IMR-90 (cell line): Measurements from ENCODE around the gene AHDC1. TPM values are rescaled to one million over a fixed set of nuclear protein-coding genes. Genes with fewer than 3 reads are reported as not detected.

Experiments
- ATAC-seq: fragments of 200-7000 bp; cut with Tn5 transposase; 2 replicates; pipeline ENCODE4 v1.9.1; 2020; ENCODE audit warnings: low read depth, mild to moderate bottlenecking, moderate library complexity
- BruUV-seq: library from RNA; stranded (reverse); fragments of 400-500 nt; replicated peaks from 2 replicates; lab custom pipeline; 2021; lab: Mats Ljungman, UMichigan
- CTCF ChIA-PET: fragments of 300-600 bp; formaldehyde crosslinking; extraction: SDS; loops from one replicate; lab custom pipeline; 2021; ENCODE audit warnings: antibody characterized with exemption; lab: Yijun Ruan, JAX
- POLR2A ChIA-PET: fragments of 300-600 bp; sonication (Branson Sonifier 250); formaldehyde crosslinking; loops from one replicate; lab custom pipeline; 2022; ENCODE audit warnings: antibody characterized with exemption; ENCODE audit not compliant: unreplicated experiment; lab: Charles Lee
- DNase-seq: peaks from one replicate; pipeline ENCODE4 v3.0.0; 2013
- H2AFZ ChIP-seq: replicated peaks from 2 replicates; pipeline ENCODE3; 2013; ENCODE audit warnings: low read length, mild to moderate bottlenecking; ENCODE audit not compliant: poor library complexity
- H2AK5ac ChIP-seq: 2 replicates; pipeline ENCODE4 v1.6.1; 2013; ENCODE audit warnings: low read depth, low read length, inconsistent platforms
- H2AK9ac ChIP-seq: replicated peaks from 2 replicates; pipeline ENCODE3; 2013; ENCODE audit warnings: mild to moderate bottlenecking, low read depth, low read length, moderate library complexity; ENCODE audit not compliant: poor library complexity
- H2BK120ac ChIP-seq: 2 replicates; pipeline ENCODE4 v1.6.1; 2013; ENCODE audit warnings: low read depth, low read length, inconsistent platforms
- H2BK15ac ChIP-seq: 3 replicates; pipeline ENCODE4 v1.6.1; 2013; ENCODE audit warnings: low read depth, low read length, inconsistent platforms
- H2BK20ac ChIP-seq: 2 replicates; pipeline ENCODE4 v1.6.1; 2013; ENCODE audit warnings: low read depth, mild to moderate bottlenecking, inconsistent platforms, low read length, moderate library complexity
- H2BK5ac ChIP-seq: 2 replicates; pipeline ENCODE4 v1.6.1; 2013; ENCODE audit warnings: mild to moderate bottlenecking, low read depth, low read length, inconsistent platforms; ENCODE audit not compliant: poor library complexity, severe bottlenecking
- H3K14ac ChIP-seq: replicated peaks from 2 replicates; pipeline ENCODE4 v1.6.1; 2013; ENCODE audit warnings: low read depth, low read length, inconsistent platforms
- H3K18ac ChIP-seq: 2 replicates; pipeline ENCODE4 v1.6.1; 2013; ENCODE audit warnings: low read depth, low read length, control low read depth
- H3K23ac ChIP-seq: 2 replicates; pipeline ENCODE4 v1.6.1; 2013; ENCODE audit warnings: low read depth, low read length, inconsistent platforms
- H3K27ac ChIP-seq: 2 replicates; pipeline ENCODE4 v1.5.1; 2013; ENCODE audit warnings: mild to moderate bottlenecking, control low read depth, low read length; ENCODE audit not compliant: insufficient read depth
- H3K27me3 ChIP-seq: 2 replicates; pipeline ENCODE4 v1.6.1; 2013; ENCODE audit warnings: low read length; ENCODE audit not compliant: control insufficient read depth, insufficient read depth
- H3K36me3 ChIP-seq: 2 replicates; pipeline ENCODE4 v1.6.1; 2013; ENCODE audit warnings: low read length, mixed read lengths; ENCODE audit not compliant: control insufficient read depth, insufficient read depth
- H3K4ac ChIP-seq: 2 replicates; pipeline ENCODE4 v1.6.1; 2013; ENCODE audit warnings: low read depth, low read length, inconsistent platforms
- H3K4me1 ChIP-seq: 2 replicates; pipeline ENCODE4 v1.6.1; 2013; ENCODE audit warnings: low read length, mixed read lengths; ENCODE audit not compliant: control insufficient read depth, insufficient read depth
- H3K4me2 ChIP-seq: 2 replicates; pipeline ENCODE4 v1.6.1; 2013; ENCODE audit warnings: low read depth, mild to moderate bottlenecking, control low read depth, low read length, moderate library complexity
- H3K4me3 ChIP-seq: 2 replicates; pipeline ENCODE4 v1.5.1; 2013; ENCODE audit warnings: low read depth, mild to moderate bottlenecking, control low read depth, low read length, moderate library complexity; ENCODE audit not compliant: insufficient read depth
- H3K56ac ChIP-seq: 2 replicates; pipeline ENCODE4 v1.6.1; 2013; ENCODE audit warnings: low read length, inconsistent platforms; ENCODE audit not compliant: insufficient read depth; ENCODE audit errors: extremely low read depth
- H3K79me1 ChIP-seq, 2 experiments: 2 replicates each; pipeline ENCODE4 v1.6.1; 2013; ENCODE audit warnings: low read length in 2 of 2, inconsistent platforms in 1 of 2, low read depth in 1 of 2
- H3K9ac ChIP-seq: 2 replicates; pipeline ENCODE4 v1.6.1; 2013; ENCODE audit warnings: low read depth, low read length, control low read depth
- H3K9me1 ChIP-seq: 2 replicates; pipeline ENCODE4 v1.6.1; 2013; ENCODE audit warnings: low read length, inconsistent platforms; ENCODE audit not compliant: insufficient read depth
- H3K9me3 ChIP-seq: 2 replicates; pipeline ENCODE4 v1.6.1; 2013; ENCODE audit warnings: low read length; ENCODE audit not compliant: control insufficient read depth, insufficient read depth
- H4K20me1 ChIP-seq: 2 replicates; pipeline ENCODE4 v1.6.1; 2013; ENCODE audit warnings: low read length, inconsistent platforms; ENCODE audit not compliant: insufficient read depth
- H4K5ac ChIP-seq: 2 replicates; pipeline ENCODE4 v1.6.1; 2013; ENCODE audit warnings: mild to moderate bottlenecking, low read depth, low read length, control low read depth
- H4K8ac ChIP-seq, 2 experiments: 2 replicates each; pipeline ENCODE4 v1.6.1; 2013; ENCODE audit warnings: low read depth in 2 of 2, low read length in 2 of 2, control low read depth in 1 of 2, inconsistent platforms in 1 of 2
- H4K91ac ChIP-seq: 2 replicates; pipeline ENCODE4 v1.6.1; 2013; ENCODE audit warnings: low read depth, low read length, inconsistent platforms; ENCODE audit not compliant: insufficient read depth
- CTCF ChIP-seq: conservative IDR thresholded peaks from 2 replicates; pipeline ENCODE4 v1.5.1; 2012; ENCODE audit warnings: mild to moderate bottlenecking, low read depth, low read length, improper control_type of control experiment
- MAFK ChIP-seq: IDR thresholded peaks from 2 replicates; pipeline ENCODE4 v1.6.1; 2012; ENCODE audit warnings: low read depth, low read length, improper control_type of control experiment
- MXI1 ChIP-seq: IDR thresholded peaks from 2 replicates; pipeline ENCODE4 v1.6.1; 2012; ENCODE audit warnings: low read depth, mild to moderate bottlenecking, low read length, moderate library complexity, borderline replicate concordance
- POLR2A ChIP-seq: IDR thresholded peaks from 2 replicates; pipeline ENCODE4 v1.6.1; 2012; ENCODE audit warnings: mild to moderate bottlenecking, low read depth, low read length
- USF2 ChIP-seq: fragments of 150-350 bp; IDR thresholded peaks from 2 replicates; pipeline ENCODE4 v1.6.1; 2017; ENCODE audit warnings: mild to moderate bottlenecking, antibody characterized with exemption, low read length, low read depth
- WGBS, 2 experiments: methylation state at CpG; one replicate each; pipeline versions ENCODE4 v1.1.5 to v1.1.7; 2013; ENCODE audit warnings: missing lambda C conversion rate in 2 of 2; ENCODE audit not compliant: insufficient read length in 1 of 2; ENCODE audit errors: extremely low coverage in 2 of 2; 5-methylcytosine and 5-hydroxymethylcytosine counted together
- dilution Hi-C: fragments of 300-500 bp; cut with HindIII; formaldehyde crosslinking; loops from one replicate; pipeline ENCODE4 v1.14.3; 2018; ENCODE audit warnings: low sequenced_read_pairs; ENCODE audit not compliant: unreplicated experiment
- in situ Hi-C: fragments of 300-500 bp; cut with MboI; formaldehyde crosslinking; loops from 3 replicates; pipeline ENCODE4 v1.14.3; 2019; ENCODE audit warnings: low sequenced_read_pairs, inconsistent platforms, mixed read lengths
- intact Hi-C: fragments of 100-400 bp; cut with micrococcal nuclease; formaldehyde crosslinking; loops from 2 replicates; pipeline ENCODE4 v1.10.0; 2022
- polyA plus RNA-seq, 3 experiments: library from polyadenylated mRNA; depleted of rRNA; stranded (reverse); fragments of >200 nt; gene quantifications; 2 replicates each; pipeline ENCODE4 v1.2.3, GENCODE V29; 2012; ENCODE audit warnings: low replicate concordance in 1 of 3
- total RNA-seq: library from RNA; depleted of rRNA; stranded (reverse); fragments of >200 nt; gene quantifications from 2 replicates; pipeline ENCODE4 v1.2.3, GENCODE V29; 2012

Gene AHDC1
- total and polyA plus RNA-seq, 2 of the 4 experiments (the other 2 are of a cell fraction), result 2.0 to 11.6 TPM

- in situ Hi-C loops (no loop called here), dilution Hi-C loops (no loop called here), intact Hi-C loops (no loop called here)
- DNase-seq, result no peak
- Histone ChIP-seq H2AK9ac (peak overlapping the region; percentile 67), H3K14ac (peak overlapping the region; percentile 52), H3K9me1 (peaks cover 14% of the 10 kb centered on the region), H3K4me3 (peak overlapping the region; percentile 32), H4K8ac (peak overlapping the region in 1 of 2 experiments; percentile 70; a peak in 3 of 4 replicates), H3K4me2 (peak overlapping the region; percentile 79), H3K56ac (no peak overlapping the region; the same call in 1 of the 2 replicates), H4K91ac (peak overlapping the region; percentile 39), H3K18ac (no peak overlapping the region), H2AK5ac (peak overlapping the region; percentile 95), H3K27ac (peak overlapping the region; percentile 77), H2BK5ac (peak overlapping the region; percentile 79), H3K27me3 (no peaks in the 10 kb centered on the region), H4K20me1 (peaks cover 49% of the 10 kb centered on the region), H3K9ac (peak overlapping the region; percentile 41), H4K5ac (peak overlapping the region; percentile 19; the same call in 1 of the 2 replicates), H3K79me1 (peaks cover 42 to 82% of the 10 kb centered on the region in 2 experiments), H2BK15ac (no peak overlapping the region), H2BK20ac (no peak overlapping the region), H2BK120ac (peak overlapping the region; percentile 60), H2AFZ (peak overlapping the region; percentile 86), H3K23ac (peak overlapping the region; percentile 87), H3K4me1 (peaks cover 49% of the 10 kb centered on the region), H3K36me3 (no peaks in the 10 kb centered on the region; the same call in 1 of the 2 replicates), H3K4ac (peak overlapping the region; percentile 76), H3K9me3 (no peaks in the 10 kb centered on the region)
- BruUV-seq, result no TSS peak
- ChIA-PET CTCF (interaction anchor here (0.6 to 1.6 kb wide), 5 partner anchors 9 to 23 kb away, joined by 3 to 6 read pairs (median 4); no protein-coding TSS in a partner anchor), POLR2A (no interaction called here)
- TF ChIP-seq MAFK (no peak), USF2 (peak; percentile 44; the same call in 1 of the 2 replicates), MXI1 (no peak), POLR2A (no peak), CTCF (0 out of 2 replicates have a peak, but pooled peaks have one; percentile 9)
- peak; percentile 61 for ATAC-seq
- 11% methylated on average over 24 of the region's 44 CpGs; no CpG with 5 or more reads in 1 of the 2 experiments for WGBS, 2 experiments
These were observed 28.1 kb downstream of the AHDC1 start for GRCh38 chr1:27575840-27576331.
